ENCODE results near the gene SEM1. TPM values are rescaled to one million over a fixed set of nuclear protein-coding genes. Genes with fewer than 3 reads are reported as not detected.
"Not testable (repeated sequence)": the region's sequence is repeated elsewhere in the genome, so short reads cannot be mapped to it uniquely, and the experiment has no call there.

The SEM1 gene
- total RNA-seq = 10 to 100 TPM; 16.3 to 37.0 (median 25.9) TPM
- 100 to 1,000 TPM in 1 of 3 donors, 10 to 100 TPM in 2; 86.2 to 102 (median 87.1) TPM for polyA plus RNA-seq

DNA sequence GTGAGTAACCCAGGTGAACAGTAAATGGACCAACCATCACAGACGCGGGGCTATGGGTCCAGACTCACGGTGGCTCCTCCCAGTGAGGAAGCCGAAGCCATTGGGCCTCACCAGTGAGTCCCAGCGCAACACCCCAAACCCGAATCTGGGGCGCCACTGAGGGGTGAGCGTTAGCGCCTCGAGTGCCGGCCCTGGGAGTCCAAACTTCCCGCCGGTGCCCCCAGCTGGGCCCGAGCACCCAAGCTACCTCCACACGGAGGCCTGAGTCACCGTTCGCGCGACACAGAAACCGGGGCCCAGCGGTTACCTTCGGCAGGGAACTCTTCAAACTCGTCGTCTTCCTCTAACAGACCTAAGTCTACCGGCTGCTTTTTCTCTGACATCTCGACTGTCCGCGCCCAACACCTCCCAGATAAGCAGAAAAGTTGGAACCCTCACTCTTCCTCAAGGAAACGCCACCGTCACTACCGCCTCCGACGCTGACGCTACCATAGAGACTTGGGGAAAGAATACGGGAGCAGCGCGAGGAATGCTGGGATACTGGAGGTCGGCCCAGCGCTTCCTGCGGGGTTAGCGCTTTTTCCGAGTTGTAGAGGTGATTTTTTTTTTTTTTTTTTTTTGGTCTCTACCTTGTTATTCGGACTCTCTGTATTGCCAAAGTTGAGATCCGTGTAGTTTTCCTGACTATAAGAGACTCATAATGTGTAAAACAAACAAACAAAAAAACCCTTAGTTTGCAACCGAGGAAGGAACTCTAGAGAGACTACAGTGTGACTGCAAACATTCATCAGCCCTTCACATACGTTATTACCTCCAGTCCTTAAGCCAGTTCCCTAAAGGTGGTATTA, at the start of gene SEM1:
Gene SEM1, minus strand, starts transcription at position 466 of the 848 bp plus-strand sequence. Its CDS starts 83 bp downstream, at position 383.
- intact Hi-C loops (cut with DNase I) = loop anchor here (10.0 kb wide), 1 partner anchor 395 kb away; no protein-coding TSS in a partner anchor
- Histone ChIP-seq H3K4me3 (peak within 1 kb of the TSS; percentile 66 to 91 (median 79)), H3K36me3 (no peaks in the 10 kb centered on the region), H3K27ac (peak within 1 kb of the TSS; percentile 82 to 91 (median 86)), H3K9me3 (peaks cover 0 to 11% (median 0%) of the 10 kb centered on the region in 4 donors), H3K4me1 (peaks cover 0 to 22% (median 19%) of the 10 kb centered on the region in 4 donors), H3K27me3 (no peaks in the 10 kb centered on the region)
- DNase-seq = peak; percentile 90
- WGBS, 2 donors = 1% methylated on average over 46 of the region's 46 CpGs
- TF ChIP-seq POLR2A (IDR thresholded peaks at IDR 0.05) = peak in 1 of 2 donors; percentile 27
- TF ChIP-seq, protein P1, sequence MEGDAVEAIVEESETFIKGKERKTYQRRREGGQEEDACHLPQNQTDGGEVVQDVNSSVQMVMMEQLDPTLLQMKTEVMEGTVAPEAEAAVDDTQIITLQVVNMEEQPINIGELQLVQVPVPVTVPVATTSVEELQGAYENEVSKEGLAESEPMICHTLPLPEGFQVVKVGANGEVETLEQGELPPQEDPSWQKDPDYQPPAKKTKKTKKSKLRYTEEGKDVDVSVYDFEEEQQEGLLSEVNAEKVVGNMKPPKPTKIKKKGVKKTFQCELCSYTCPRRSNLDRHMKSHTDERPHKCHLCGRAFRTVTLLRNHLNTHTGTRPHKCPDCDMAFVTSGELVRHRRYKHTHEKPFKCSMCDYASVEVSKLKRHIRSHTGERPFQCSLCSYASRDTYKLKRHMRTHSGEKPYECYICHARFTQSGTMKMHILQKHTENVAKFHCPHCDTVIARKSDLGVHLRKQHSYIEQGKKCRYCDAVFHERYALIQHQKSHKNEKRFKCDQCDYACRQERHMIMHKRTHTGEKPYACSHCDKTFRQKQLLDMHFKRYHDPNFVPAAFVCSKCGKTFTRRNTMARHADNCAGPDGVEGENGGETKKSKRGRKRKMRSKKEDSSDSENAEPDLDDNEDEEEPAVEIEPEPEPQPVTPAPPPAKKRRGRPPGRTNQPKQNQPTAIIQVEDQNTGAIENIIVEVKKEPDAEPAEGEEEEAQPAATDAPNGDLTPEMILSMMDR (IDR thresholded peaks at IDR 0.05) = no peak
- peak in 1 of 4 donors; percentile 48 for TF ChIP-seq EP300 (IDR thresholded peaks at IDR 0.05)
- TF ChIP-seq POLR2AphosphoS5 (IDR thresholded peaks at IDR 0.05) = peak; percentile 54 to 86 (median 78)

DNA sequence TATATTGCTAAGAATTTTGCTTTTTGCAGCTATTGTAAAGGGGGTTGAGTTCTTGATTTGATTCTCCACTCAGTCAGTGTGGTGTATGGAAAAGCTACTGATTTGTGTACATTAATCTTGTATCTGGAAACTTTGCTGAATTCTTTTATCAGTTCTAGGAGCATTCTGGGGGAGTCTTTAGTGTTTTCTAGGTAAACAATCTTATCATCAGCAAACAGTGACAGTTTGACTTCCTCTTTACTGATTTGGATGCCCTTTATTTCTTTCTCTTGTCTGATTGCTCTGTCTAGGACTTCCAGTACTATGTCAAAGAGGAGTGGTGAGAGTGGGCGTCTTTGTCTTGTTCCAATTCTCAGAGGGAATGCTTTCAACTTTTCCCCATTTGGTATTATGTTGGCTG, 48.2 kb upstream of the SEM1 start:
- H3K27ac ChIP-seq; H3K4me1 ChIP-seq; H3K9me3 ChIP-seq; H3K27me3 ChIP-seq; H3K4me3 ChIP-seq; intact Hi-C loops (cut with DNase I); DNase-seq; H3K36me3 ChIP-seq: not testable (repeated sequence)
- 61 to 89% methylated on average over 1 of the region's 1 CpG for WGBS, 2 donors

DNA sequence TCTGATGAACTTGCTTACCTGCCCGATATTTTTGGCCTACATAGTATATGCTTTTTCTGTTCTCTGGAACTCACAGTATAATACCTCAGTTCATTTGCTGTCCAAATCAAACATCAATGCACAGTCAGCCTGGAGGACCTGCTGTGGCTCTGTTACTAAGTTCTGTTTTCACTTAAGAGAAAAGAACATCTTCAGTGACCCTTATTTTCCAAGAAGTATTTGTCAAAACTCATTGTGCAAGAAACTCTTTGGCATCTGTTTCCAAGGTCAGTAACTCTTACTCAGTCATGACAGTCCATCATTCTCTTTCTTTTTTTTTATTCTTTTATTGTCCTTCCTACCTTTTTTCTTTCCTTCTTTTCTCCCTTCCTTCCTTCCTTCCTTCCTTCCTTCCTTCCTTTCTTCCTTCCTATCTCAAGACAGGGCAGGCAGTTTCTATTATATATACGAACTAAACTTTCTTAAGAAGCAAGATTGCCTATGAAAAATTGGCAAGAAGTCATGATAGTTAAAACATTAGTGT, 37.8 kb upstream of the SEM1 start:
- no peaks in the 10 kb centered on the region for H3K27me3 ChIP-seq
- no peak overlapping the region for H3K27ac ChIP-seq
- WGBS, 2 donors = 63 to 66% methylated on average over 2 of the region's 2 CpGs
- DNase-seq = no peak
- no peaks in the 10 kb centered on the region for H3K9me3 ChIP-seq
- TF ChIP-seq EP300 (IDR thresholded peaks at IDR 0.05) (no peak), POLR2AphosphoS5 (IDR thresholded peaks at IDR 0.05) (no peak), POLR2A (IDR thresholded peaks at IDR 0.05) (no peak)
- TF ChIP-seq, protein P1 (IDR thresholded peaks at IDR 0.05) = no peak
- no peaks in the 10 kb centered on the region for H3K36me3 ChIP-seq
- no peaks in the 10 kb centered on the region for H3K4me1 ChIP-seq
- H3K4me3 ChIP-seq = no peak overlapping the region
- intact Hi-C loops (cut with DNase I) = no loop called here

DNA sequence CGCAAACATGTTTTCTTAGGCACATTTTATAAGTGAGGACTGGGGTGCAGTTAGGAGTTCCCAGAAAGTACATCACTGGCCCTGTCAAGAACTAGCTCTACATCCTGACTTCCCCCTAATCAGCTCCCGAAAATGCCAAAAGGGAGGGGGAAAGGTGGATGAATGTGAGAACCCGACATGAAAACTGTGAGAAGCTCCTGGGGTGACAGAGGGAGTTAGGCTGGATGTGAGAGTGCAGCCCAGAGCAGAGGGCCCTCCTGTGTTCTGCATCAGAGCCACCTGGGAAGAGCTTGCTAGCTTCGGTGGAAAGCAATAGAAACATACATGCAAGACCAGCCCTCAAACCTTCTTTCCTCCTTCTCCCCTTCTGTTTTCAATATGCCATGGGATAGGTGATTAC, 30.5 kb upstream of the SEM1 start:
- Histone ChIP-seq H3K4me3 (no peak overlapping the region), H3K36me3 (no peaks in the 10 kb centered on the region), H3K9me3 (no peaks in the 10 kb centered on the region), H3K4me1 (no peaks in the 10 kb centered on the region), H3K27ac (no peak overlapping the region), H3K27me3 (peaks cover 0 to 8% (median 0%) of the 10 kb centered on the region in 3 donors)
- no peak for DNase-seq
- intact Hi-C loops (cut with DNase I) = no loop called here
- TF ChIP-seq POLR2A (IDR thresholded peaks at IDR 0.05) (no peak), EP300 (IDR thresholded peaks at IDR 0.05) (no peak), POLR2AphosphoS5 (IDR thresholded peaks at IDR 0.05) (no peak)
- TF ChIP-seq, protein P1 (IDR thresholded peaks at IDR 0.05) = no peak
- WGBS, 2 donors = 40 to 41% methylated on average over 4 of the region's 4 CpGs

DNA sequence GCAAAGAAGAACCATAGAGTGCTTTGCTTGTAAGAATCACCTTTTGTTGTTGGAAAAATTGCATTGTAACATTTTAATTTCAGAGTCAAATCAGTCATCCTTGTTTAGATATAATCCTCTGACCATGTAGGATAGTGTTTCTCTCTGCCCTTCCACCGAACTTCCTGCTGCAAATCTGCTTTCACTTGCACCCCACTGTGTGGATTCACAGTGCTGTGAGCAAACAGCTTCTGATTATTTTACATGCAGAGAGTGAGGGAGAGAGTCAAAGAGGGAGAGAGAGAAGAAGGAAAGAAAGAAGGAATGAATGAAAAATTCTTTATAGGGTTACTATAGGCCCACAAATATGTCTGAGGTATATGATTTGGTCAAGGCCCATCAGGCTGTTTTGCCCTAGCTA, 30.0 kb upstream of the SEM1 start:
- H3K9me3 ChIP-seq = no peaks in the 10 kb centered on the region
- intact Hi-C loops (cut with DNase I) = no loop called here
- H3K27ac ChIP-seq = no peak overlapping the region
- DNase-seq = no peak
- no peak overlapping the region for H3K4me3 ChIP-seq
- 42 to 55% methylated on average over 1 of the region's 1 CpG for WGBS, 2 donors
- no peaks in the 10 kb centered on the region for H3K36me3 ChIP-seq
- no peak for TF ChIP-seq EP300 (IDR thresholded peaks at IDR 0.05)
- TF ChIP-seq, protein P1 (IDR thresholded peaks at IDR 0.05) = no peak
- peaks cover 0 to 8% (median 0%) of the 10 kb centered on the region in 3 donors for H3K27me3 ChIP-seq
- no peaks in the 10 kb centered on the region for H3K4me1 ChIP-seq

Measured in sigmoid colon (tissue), 7 donors.